ENCODE data around the gene PLCD3.

The PLCD3 gene

GRCh38 chr17:45106096-45106495, 26.2 kb downstream of the PLCD3 start:
- no peaks in the 10 kb centered on the region for H3K9me3 ChIP-seq (ENCODE audit: insufficient read depth, low read length)
- no peaks in the 10 kb centered on the region for H3F3A ChIP-seq (ENCODE audit: insufficient read depth)
- no peak overlapping the region for H2AFZ ChIP-seq (ENCODE audit: low read depth, low read length, severe bottlenecking)
- TF ChIP-seq CTCF (IDR thresholded peaks at IDR 0.05; ENCODE audit: insufficient read depth, low read length, poor library complexity, severe bottlenecking), result no peak
- TF ChIP-seq EZH2phosphoT487 (conservative IDR thresholded peaks at IDR 0.05; ENCODE audit: low read length), result no peak
- no peaks in the 10 kb centered on the region for H4K20me1 ChIP-seq (ENCODE audit: low read depth, low read length)
- no peaks in the 10 kb centered on the region for H3K27me3 ChIP-seq (ENCODE audit: low read length)
- H3K36me3 ChIP-seq (ENCODE audit: low read length), result no peaks in the 10 kb centered on the region
- H3K4me2 ChIP-seq (ENCODE audit: low read depth, low read length, poor library complexity, severe bottlenecking), result no peak overlapping the region
- H3K79me2 ChIP-seq (ENCODE audit: insufficient read depth, low read length), result no peaks in the 10 kb centered on the region
- H3K27ac ChIP-seq (ENCODE audit: low read depth, low read length), result no peak overlapping the region
- H3K4me3 ChIP-seq (ENCODE audit: insufficient read depth, low read length, poor library complexity, severe bottlenecking), result no peak overlapping the region
- H3K9me2 ChIP-seq (replicated peaks; ENCODE audit: insufficient read depth, low read length), result no peaks in the 10 kb centered on the region
- H3K9ac ChIP-seq (ENCODE audit: low read length), result no peak overlapping the region

- no peak for TF ChIP-seq EZH2phosphoT487 (conservative IDR thresholded peaks at IDR 0.05; ENCODE audit: low read length)
- TF ChIP-seq CTCF (IDR thresholded peaks at IDR 0.05; ENCODE audit: insufficient read depth, low read length, poor library complexity, severe bottlenecking), result no peak
- H3K27me3 ChIP-seq (ENCODE audit: low read length), result no peaks in the 10 kb centered on the region
These were observed 27.2 kb downstream of the PLCD3 start for GRCh38 chr17:45104907-45105624.

GRCh38 chr17:45104497-45104896, 27.8 kb downstream of the PLCD3 start:
- Histone ChIP-seq H2AFZ (ENCODE audit: low read depth, low read length, severe bottlenecking) (no peak overlapping the region), H3K4me2 (ENCODE audit: low read depth, low read length, poor library complexity, severe bottlenecking) (no peak overlapping the region), H4K20me1 (ENCODE audit: low read depth, low read length) (no peaks in the 10 kb centered on the region), H3K27me3 (ENCODE audit: low read length) (no peaks in the 10 kb centered on the region), H3K4me3 (ENCODE audit: insufficient read depth, low read length, poor library complexity, severe bottlenecking) (no peak overlapping the region), H3K79me2 (ENCODE audit: insufficient read depth, low read length) (no peaks in the 10 kb centered on the region), H3K9me2 (replicated peaks; ENCODE audit: insufficient read depth, low read length) (no peaks in the 10 kb centered on the region), H3K9ac (ENCODE audit: low read length) (no peak overlapping the region), H3K27ac (ENCODE audit: low read depth, low read length) (no peak overlapping the region), H3K9me3 (ENCODE audit: insufficient read depth, low read length) (no peaks in the 10 kb centered on the region), H3F3A (ENCODE audit: insufficient read depth) (no peaks in the 10 kb centered on the region), H3K36me3 (ENCODE audit: low read length) (peaks cover 2% of the 10 kb centered on the region; the same call in 1 of the 2 replicates)
- TF ChIP-seq CTCF (IDR thresholded peaks at IDR 0.05; ENCODE audit: insufficient read depth, low read length, poor library complexity, severe bottlenecking) (no peak), EZH2phosphoT487 (conservative IDR thresholded peaks at IDR 0.05; ENCODE audit: low read length) (no peak)

More at GRCh38 chr17:45104907-45105624, 27.2 kb downstream of the PLCD3 start:
- H3F3A ChIP-seq (ENCODE audit: insufficient read depth), result no peaks in the 10 kb centered on the region
- no peak overlapping the region for H2AFZ ChIP-seq (ENCODE audit: low read depth, low read length, severe bottlenecking)
- H3K36me3 ChIP-seq (ENCODE audit: low read length), result no peaks in the 10 kb centered on the region
- no peak overlapping the region for H3K9ac ChIP-seq (ENCODE audit: low read length)
- no peaks in the 10 kb centered on the region for H4K20me1 ChIP-seq (ENCODE audit: low read depth, low read length)
- no peaks in the 10 kb centered on the region for H3K79me2 ChIP-seq (ENCODE audit: insufficient read depth, low read length)
- H3K27ac ChIP-seq (ENCODE audit: low read depth, low read length), result no peak overlapping the region
- H3K4me2 ChIP-seq (ENCODE audit: low read depth, low read length, poor library complexity, severe bottlenecking), result no peak overlapping the region
- H3K9me3 ChIP-seq (ENCODE audit: insufficient read depth, low read length), result no peaks in the 10 kb centered on the region
- no peak overlapping the region for H3K4me3 ChIP-seq (ENCODE audit: insufficient read depth, low read length, poor library complexity, severe bottlenecking)
- no peaks in the 10 kb centered on the region for H3K9me2 ChIP-seq (replicated peaks; ENCODE audit: insufficient read depth, low read length)

All from SU-DHL-6 (cell line).